A549 treated with AZD9567 at 1 μM for 4 hours (cell line): ENCODE data around the gene OR6A2. TPM values are rescaled to one million over a fixed set of nuclear protein-coding genes. Genes with fewer than 3 reads are reported as not detected.

Source experiments
- total RNA-seq: library from RNA; stranded (reverse); fragments of 200-300 nt; extraction: Qiagen RNA extraction; gene quantifications from 5 replicates; pipeline ENCODE4 v1.2.3, GENCODE V29; 2022; ENCODE audit not compliant: insufficient read depth

The OR6A2 gene
- not detected in 5 replicates for total RNA-seq

DNA sequence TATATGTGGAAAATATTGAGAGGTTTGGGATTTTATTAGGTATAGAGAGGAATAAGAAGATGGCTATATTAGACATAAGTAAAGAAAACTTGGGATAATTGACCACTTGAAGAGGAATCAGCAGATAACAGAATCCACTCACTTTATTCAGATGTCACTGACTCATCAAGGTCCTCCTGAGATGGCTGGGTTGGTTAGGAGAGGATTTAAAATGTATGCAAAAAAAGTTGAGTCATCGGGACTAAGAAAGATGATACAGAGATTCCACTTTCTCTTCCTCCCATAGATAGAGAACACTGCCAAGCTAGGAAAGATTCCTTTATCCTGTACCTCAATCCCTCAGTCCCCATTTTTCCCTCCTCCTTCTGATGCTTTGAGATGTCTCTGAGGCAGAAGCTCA, at the start of gene OR6A2:
Gene OR6A2, minus strand, starts transcription at position 288 of the 400 bp plus-strand sequence. CDS start 3,981 bp downstream, outside the sequence.

DNA sequence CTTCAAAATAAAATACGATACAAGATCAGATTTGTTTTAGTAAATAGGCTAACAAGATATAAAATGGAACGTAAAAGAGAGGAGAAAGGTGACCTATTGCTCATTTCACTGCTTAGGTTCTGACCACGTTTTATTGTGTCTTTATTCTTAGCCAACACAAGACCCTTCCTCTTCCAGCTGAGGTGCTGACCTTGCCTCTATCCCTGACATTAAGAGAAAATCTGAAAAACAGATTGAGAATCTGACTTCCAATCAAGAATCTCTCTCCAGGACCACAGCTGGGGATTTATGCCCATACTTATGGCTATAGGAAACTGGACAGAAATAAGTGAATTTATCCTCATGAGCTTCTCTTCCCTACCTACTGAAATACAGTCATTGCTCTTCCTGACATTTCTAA, 45.9 kb upstream of the OR6A2 start, which contains the start of gene OR10A5:
Gene OR10A5, plus strand, starts transcription at position 301 of the 400 bp plus-strand sequence. Its CDS starts 0 bp downstream, at position 301.

DNA sequence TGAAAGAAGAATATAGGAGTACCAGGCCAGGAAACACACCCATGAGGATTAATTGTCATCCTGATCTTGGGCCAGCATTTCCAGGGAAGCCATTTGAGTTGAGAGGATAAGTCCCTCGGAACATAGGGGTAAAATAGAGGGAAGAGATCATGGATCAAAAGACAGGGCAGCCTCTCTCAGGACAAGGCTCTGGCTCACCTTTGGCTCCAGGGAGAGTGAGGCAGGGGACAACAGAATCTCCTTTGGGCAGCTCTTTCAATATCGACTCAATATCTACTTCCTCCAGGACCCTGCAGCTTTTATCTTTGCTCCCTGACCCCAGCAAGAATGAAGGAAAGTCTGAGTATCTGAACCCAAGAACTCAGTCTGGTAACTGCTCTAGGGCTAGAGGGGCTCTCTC, 16.8 kb downstream of the OR6A2 start, which contains the start of gene OR2AG1:
Gene OR2AG1, plus strand, starts transcription at position 301 of the 400 bp plus-strand sequence. CDS start 2,018 bp downstream, outside the sequence.

DNA sequence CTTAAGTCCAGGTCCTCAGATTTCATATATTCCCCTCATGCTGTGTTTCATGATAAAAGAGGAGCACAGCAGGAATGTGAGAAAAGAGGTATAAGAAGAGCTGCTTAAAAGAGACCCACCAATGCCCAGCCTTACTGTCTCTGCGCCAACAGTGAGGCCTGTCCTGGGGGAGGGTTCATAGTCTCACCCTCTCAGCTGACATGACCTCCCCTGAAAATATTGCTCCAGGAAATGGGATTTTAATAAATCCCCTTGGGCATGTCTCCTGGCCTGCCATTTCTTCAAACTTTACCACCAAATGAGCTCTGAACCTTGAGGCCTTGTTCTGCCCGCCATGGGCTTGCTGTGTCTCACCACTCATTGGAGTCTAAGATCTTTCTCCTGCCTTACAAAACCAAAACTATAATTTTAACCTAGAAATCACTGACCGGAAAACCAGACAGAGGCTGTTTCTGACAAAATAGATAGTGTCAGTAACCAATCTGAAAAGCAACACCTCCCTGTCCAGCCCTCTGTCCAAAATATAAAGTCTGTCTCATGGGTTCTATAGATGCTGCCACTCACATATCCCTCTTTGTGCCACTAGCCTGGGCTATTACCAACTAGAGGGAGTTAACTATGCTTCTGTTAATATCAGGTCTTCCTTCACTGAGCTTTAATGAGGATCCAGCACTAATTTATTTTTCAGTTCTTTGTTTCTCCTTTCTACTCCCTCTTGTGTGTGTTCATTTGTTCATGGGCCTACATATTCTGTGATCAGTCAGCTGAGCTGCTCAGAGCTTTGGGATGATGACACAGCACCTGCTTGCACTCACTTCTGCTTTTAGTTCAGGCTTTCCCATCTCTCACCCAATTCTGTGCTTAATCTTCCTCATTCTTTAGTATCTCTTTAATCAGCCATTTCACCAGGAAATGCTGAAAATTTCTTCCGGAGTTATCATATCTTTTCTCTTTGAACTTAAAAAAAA, 27.3 kb downstream of the OR6A2 start, which contains the start of gene OR2AG2:
Gene OR2AG2, minus strand, starts transcription at position 51 of the 968 bp plus-strand sequence. CDS start 3,019 bp downstream, outside the sequence.

Other genes with a start within 250 kb of the OR6A2 start
- gene RRP8, start 196.1 kb downstream of the OR6A2 start, total RNA-seq, result 29.8 to 37.8 TPM (median 34.4 TPM) in 5 replicates
- gene ILK, start 195.9 kb downstream of the OR6A2 start, total RNA-seq, result 116 to 122 TPM (median 119 TPM) in 5 replicates
- gene TAF10, start 187.5 kb downstream of the OR6A2 start, total RNA-seq, result 181 to 250 TPM (median 245 TPM) in 5 replicates
- 39.8 to 46.4 TPM (median 44.6 TPM) in 5 replicates for gene TPP1, start 180.3 kb downstream of the OR6A2 start, total RNA-seq
- gene DCHS1, start 143.9 kb downstream of the OR6A2 start, total RNA-seq, result 0.05 to 0.13 TPM (median 0.10 TPM) in 4 of 5 replicates, not detected in the other
- 96.7 to 199 TPM (median 105 TPM) in 5 replicates for gene MRPL17, start 116.3 kb downstream of the OR6A2 start, total RNA-seq
- gene OR2AG2, start 27.7 kb downstream of the OR6A2 start, total RNA-seq, result 0.02 to 0.09 TPM in 2 of 5 replicates, not detected in the others
- gene OR2AG1, start 16.7 kb downstream of the OR6A2 start, total RNA-seq, result not detected in 5 replicates
- gene OR10A5, start 46.0 kb upstream of the OR6A2 start, total RNA-seq, result not detected in 5 replicates
- not detected in 5 replicates for gene OR10A2, start 63.4 kb upstream of the OR6A2 start, total RNA-seq
- not detected in 5 replicates for gene OR10A4, start 76.9 kb upstream of the OR6A2 start, total RNA-seq
- not detected in 5 replicates for gene OR2D2, start 92.8 kb upstream of the OR6A2 start, total RNA-seq
- gene OR2D3, start 121.3 kb upstream of the OR6A2 start, total RNA-seq, result not detected in 5 replicates
- gene ZNF215, start 126.7 kb upstream of the OR6A2 start, total RNA-seq, result 0.59 to 1.0 TPM (median 0.85 TPM) in 5 replicates
- gene ZNF214, start 220.7 kb upstream of the OR6A2 start, total RNA-seq, result 0.28 to 5.3 TPM (median 1.1 TPM) in 5 replicates
- gene NLRP14, start 220.8 kb upstream of the OR6A2 start, total RNA-seq, result not detected in 5 replicates